GM12801 (cell line): ENCODE measurements around the gene CCDC106.

Experiments used
- TF ChIP-seq, protein P1 (sequence below): IDR thresholded peaks from one replicate; pipeline ENCODE4 v1.5.1; 2011; ENCODE audit warnings: control low read depth; ENCODE audit not compliant: insufficient read length; ENCODE audit errors: extremely low read depth

The CCDC106 gene

DNA sequence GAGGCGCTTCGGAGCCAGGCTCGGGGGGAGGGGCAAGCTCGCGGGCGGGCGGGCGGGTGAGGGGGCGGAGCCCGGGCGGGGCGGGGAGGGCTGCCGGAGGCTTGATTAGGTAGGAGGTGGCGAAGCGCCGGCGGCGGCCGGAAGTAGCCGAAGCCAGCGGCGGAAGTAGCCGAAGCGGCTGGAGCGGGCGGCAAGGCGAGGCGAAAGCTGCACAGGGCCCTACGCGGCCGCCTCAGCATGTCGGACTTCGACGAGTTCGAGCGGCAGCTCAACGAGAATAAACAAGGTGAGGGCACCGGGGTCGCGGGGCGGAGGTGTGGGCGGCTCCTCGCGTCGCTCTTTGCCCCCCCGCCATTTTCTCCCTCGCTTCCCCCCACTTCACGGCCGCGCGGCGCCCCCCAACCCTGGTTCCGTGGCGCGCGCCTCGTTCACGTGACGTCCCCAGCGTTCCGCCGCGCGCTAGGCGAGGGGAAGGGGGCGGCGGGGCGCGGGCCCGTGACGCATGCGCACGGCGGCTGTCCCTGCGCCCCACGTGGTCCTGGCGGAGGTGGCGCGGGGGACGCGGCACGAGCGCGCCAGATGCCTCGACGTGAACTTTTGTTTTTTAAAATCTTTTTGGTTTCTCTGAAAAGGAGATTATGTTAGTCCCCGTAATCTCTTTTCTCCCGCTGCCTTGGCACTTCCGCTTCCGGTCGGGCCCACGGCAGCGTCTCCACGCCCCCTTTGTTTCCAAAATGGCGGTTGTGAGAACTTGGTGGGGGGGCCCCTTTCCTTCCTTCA lies 7.0 kb downstream of the CCDC106 start, which contains the start of gene U2AF2:
Gene U2AF2, plus strand, starts transcription at position 168 of the 780 bp plus-strand sequence. Its CDS starts 70 bp downstream, at position 238.
- TF ChIP-seq, protein P1, sequence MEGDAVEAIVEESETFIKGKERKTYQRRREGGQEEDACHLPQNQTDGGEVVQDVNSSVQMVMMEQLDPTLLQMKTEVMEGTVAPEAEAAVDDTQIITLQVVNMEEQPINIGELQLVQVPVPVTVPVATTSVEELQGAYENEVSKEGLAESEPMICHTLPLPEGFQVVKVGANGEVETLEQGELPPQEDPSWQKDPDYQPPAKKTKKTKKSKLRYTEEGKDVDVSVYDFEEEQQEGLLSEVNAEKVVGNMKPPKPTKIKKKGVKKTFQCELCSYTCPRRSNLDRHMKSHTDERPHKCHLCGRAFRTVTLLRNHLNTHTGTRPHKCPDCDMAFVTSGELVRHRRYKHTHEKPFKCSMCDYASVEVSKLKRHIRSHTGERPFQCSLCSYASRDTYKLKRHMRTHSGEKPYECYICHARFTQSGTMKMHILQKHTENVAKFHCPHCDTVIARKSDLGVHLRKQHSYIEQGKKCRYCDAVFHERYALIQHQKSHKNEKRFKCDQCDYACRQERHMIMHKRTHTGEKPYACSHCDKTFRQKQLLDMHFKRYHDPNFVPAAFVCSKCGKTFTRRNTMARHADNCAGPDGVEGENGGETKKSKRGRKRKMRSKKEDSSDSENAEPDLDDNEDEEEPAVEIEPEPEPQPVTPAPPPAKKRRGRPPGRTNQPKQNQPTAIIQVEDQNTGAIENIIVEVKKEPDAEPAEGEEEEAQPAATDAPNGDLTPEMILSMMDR: no peak

DNA sequence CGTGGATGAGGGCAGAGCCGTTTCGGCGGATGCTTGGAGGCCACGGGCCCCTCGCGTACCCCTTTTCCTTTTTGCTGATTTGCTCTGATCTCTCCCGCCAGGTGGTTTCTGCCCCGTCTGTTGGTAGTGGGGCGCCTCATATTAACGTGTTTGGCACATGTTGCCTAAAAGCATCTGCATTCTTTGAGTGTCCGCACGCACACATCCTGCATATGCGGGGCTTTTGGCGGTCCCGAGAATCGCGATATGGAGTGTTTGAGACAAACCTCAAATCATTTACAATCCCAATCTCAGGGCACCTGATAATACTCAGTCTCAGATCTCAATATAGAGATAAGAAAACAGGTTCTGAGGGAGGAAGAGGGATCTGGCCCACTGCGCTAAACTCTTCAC lies 7.6 kb downstream of the CCDC106 start:
- TF ChIP-seq, protein P1: no peak

DNA sequence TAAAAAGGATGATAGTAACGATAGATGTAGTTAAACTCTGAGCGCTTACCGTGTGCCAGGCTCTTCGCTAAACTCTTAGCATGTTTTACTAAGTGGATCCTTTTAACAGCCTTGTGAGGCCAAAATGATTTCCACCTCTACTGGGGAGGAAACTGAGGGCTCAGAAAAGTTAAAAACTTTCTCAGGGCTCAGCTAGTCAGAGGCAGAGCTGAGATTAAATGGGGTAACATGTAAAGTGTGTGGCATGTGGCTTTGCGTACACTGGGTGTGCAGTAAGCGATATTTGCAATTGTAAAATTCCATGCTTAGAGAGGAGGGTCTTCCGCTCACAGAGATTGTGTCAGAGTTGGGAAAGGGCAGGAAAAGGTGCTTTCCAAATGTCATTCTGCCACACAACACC lies 8.5 kb downstream of the CCDC106 start:
- TF ChIP-seq, protein P1: no peak

DNA sequence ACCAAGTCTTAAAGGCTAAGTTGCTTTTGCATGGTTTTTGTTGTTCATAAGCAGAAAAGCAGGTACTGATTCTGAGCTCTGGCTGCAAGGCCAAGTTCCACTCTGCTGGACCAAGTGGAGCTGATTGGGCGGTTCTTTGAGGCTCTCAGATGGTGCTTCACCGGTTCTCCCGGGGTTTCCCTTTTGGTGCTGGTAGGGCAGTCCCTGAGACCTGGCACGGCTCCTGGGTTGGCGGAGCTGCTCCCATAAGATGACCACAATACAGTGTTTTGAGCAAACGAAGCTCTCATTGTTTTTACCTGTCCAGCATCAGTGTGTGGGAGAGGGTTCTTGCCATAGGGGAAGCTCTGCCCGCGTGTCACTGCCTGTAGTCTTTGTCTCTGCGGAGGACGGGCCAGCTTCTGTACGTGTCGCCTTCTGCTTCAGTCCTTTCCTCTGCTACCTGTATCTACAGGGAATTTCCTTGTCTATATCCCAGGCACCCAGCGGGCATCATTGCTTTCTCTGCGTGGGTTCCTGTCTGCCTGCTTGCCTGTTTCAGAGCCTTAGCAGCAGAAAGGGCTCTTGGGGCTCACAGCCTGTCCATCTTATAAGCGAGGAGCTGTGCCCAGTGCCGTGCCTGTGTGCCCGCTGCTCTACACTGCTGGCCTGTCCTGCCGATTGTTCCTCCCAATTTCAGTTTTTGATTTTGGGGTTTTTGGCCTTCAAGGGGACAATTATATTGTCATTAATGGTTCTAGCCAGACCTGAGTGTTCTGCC lies 9.2 kb downstream of the CCDC106 start:
- TF ChIP-seq, protein P1: no peak

DNA sequence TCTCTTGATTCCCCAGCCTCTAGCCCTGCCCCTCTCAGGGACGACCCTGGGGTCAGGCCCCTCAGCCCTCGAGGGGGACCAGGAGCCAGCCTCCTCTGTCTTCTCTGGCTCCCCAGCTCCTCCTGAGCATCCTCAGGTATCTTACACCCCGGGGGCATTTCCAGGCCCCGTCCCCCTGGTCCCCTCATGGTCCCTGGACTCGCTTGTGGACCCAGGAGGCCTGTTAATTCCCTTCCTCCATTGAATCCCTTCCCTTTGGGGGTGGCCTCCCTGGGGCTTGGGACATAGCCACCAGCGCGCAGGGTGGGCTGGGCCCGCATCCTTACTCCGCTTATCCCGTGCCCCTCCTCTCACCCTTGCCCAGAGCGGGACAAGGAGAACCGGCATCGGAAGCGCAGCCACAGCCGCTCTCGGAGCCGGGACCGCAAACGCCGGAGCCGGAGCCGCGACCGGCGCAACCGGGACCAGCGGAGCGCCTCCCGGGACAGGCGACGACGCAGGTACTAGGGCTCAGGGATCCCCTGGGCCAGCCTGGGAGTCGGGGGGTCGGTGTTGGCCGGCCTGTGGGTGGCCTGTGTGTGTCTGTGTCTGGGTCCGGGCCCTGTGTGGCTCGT lies 10.9 kb downstream of the CCDC106 start:
- TF ChIP-seq, protein P1: no peak

DNA sequence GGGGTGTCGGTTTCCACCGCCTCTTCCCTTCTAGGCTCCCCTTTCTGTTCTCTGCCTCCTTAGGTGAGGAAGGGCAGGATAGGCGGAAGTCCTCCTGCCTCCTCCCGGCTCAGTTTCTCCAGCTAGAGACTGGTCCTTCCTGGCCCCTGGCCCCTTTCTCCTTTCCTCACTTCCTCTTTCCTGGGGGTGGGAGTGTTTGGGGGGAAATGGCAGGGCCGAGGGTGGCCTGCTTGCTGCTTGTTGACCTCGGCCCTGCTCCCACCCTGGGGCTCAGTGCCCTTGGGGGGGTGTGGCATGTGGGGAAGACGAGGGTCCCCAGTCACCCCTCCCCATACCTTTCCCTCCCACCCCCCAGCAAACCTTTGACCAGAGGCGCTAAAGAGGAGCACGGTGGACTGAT lies 11.8 kb downstream of the CCDC106 start:
- TF ChIP-seq, protein P1: no peak

DNA sequence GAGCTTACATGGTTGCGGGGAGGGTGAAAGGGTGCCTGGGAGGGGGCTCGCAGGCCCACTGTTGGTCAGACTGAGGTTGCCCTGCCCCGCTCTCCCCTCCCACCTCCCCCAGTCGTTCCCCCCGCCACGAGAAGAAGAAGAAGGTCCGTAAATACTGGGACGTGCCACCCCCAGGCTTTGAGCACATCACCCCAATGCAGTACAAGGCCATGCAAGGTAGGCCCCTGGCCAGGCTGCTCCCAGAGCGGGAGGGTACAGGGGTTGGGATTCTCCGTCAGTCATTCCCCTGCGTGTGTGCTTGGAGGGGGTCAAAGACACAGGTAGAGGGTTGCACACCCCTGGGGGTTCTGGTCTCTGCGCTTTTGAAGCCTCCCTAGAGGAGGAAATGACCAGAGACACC lies 12.4 kb downstream of the CCDC106 start:
- TF ChIP-seq, protein P1: no peak
